ENCODE data around the gene HDAC9.
A peak's percentile ranks its signal among the peaks of the same experiment; 100 is the strongest.

HDAC9 gene

GRCh38 chr7:18558503-18558902, 63.0 kb downstream of the HDAC9 start:
- DNase-seq: no peak

- no peak for DNase-seq
Observed at GRCh38 chr7:18558910-18559309, 63.4 kb downstream of the HDAC9 start.

GRCh38 chr7:18559756-18560155, 64.2 kb downstream of the HDAC9 start:
- DNase-seq: no peak

DNA sequence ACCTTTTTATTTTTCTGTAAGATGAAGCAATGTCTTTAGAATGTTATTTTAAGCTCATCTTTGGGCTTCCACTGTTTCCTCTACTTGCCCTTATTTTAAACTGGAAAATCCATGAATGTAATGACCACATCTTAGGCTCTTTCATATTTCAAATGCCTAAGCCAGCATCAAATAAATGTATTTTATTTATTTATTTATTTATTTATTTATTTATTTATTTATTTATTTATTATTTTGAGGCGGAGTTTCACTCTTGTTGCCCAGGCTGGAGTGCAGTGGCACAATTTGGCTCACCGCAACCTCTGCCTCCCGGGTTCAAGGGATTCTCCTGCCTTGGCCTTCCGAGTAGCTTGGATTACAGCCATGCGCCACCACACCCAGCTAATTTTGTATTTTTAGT, 69.2 kb downstream of the HDAC9 start:
- DNase-seq: no peak

- no peak for DNase-seq
Observed at GRCh38 chr7:18565337-18565736, 69.8 kb downstream of the HDAC9 start.

- no peak for DNase-seq
Observed at GRCh38 chr7:18566205-18566604, 70.7 kb downstream of the HDAC9 start.

DNA sequence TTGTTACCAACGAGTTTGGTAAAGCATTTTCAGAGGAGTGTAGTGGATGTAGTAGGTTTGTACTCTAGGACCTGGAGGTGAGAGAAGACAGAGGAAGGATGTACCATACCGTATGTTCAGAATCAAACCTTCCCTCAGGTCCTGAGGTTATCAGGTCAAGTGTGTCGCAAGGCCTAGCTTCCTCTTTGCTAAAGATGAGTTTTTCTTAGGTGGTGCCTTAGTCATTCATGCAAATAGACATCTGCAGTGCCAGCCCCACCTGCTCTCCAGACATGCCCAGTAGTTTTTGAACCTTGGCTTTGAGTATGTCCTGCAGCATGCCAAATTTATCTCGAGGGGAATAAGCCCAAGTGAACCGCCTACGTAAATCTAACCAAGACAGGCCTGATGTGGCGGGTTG, 71.3 kb downstream of the HDAC9 start:
- DNase-seq: peak; percentile 4

DNA sequence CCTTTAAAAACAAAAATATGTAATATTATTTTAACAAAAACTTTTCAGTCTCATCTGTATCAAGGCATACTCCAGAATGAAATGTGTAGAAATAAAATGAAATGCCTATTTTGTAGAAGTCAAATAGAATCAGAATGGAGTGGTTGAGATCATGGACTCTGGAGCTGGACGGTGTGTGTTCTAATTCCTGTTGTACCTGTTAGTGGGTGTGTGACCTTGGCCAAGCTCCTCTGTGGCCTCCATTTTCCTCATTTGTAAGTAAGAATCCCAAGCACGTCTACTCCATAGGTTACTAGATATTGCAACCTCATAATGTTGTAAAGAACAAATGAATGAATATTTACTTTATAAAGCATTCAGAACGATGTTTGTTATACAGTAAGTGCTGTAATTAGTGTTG, 74.9 kb downstream of the HDAC9 start:
- DNase-seq: no peak

DNA sequence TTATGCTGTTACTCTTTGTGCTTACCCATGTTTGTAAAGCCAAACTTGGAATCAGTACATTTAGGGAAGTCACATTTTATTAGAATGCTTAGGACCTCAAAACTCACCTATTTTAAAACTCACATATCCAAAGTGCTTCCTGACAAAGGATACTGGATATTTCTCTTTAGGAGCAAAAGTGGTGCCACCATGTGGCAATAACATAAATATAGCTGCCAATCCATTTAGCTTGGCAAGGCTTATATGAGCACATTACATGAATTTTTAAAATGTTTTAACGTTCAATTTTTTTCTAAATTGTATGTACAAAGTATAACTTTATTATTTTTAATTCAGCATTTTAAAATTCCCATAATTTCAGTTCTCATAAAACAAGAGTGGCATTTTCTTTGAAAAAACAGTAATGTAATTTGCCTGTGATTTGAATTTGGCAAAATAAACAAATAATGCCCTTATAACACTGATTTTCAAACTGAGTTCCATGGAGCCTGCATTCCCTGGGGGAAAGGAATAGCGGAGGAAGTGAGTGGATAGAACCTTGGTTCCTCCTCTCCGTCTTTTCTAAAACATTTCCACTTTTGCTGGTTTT, 75.4 kb downstream of the HDAC9 start:
- peak; percentile 21 for DNase-seq

- DNase-seq: no peak
Observed at GRCh38 chr7:18572154-18572553, 76.6 kb downstream of the HDAC9 start.

DNA sequence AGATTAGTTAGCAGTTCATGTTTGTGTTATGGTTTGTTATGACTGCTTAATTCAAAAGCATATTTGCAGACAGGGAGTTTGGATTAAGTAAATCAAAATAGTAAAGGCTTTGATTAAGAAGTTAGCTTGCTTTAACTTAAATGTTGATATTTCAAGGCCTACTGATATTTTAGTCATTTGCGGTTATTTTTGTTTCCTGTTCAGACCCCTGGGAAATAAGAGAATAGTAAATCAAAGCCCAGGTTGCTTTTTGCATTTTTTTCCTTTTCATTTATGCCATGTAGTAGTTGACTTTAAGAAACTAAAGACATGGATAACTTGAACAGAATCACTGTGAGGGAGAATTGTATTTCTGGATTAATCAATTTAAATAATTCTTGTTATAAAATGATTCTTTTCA, 77.3 kb downstream of the HDAC9 start:
- DNase-seq: no peak

DNA sequence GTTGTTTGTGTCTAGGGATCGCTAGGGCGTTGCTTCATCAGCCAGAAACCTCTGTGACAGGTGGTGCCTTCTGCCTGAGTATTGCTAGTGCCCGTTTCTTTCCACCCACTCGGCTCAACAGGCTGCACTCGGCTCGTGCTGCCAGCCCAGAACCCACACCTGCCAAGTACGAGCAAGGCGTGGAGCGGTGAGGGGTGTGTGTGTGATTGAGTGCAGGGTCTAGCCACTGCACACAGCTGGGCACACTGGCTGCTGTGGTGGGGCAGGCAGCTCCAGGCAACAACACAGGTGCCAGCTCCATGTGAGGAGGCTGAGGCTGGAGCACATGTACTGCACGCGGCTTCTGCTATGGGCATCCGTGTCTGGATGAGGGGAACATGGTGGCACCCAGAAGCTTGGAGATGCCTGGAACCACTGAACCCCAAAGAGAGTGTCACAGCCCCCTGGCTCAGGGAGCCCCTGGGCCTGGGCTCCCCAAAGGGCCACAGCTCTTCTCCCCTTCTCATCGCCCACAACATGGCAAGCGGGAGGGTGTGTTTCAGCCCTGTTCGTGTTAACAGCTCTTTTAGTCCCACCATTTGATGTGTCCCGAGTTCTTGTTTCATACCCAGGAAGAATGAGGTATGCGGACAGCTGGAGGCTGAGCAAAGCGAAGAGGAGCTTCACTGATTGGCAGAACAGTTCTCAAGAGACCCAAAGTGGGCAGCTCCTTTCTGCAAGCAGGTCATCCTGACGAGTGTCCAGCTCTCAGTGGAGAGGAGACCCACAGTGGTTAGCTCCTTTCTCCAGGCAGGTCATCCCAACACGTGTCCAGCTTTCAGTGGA, 78.1 kb downstream of the HDAC9 start:
- no peak for DNase-seq

- no peak for DNase-seq
Observed at GRCh38 chr7:18574235-18574540, 78.6 kb downstream of the HDAC9 start.

DNA sequence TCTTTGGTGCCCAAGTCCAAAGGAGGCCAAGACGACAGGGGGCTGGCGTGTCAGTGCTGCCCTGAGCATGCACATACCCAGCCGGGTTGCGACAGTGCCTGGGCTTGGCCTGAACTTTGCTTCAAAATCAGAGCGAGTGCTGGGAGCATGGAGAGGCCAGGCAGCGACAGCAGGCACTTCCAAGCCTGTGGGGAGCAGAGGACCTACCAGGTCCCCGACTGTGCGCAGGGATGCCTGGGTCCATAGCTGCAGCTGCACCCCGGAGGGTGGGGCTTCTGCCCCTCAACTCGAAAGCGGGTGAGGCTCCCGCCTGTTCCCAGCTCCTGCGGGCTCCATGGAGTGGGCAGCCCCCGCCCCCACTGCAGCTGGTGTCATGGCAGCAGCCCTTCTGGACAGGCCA, 79.1 kb downstream of the HDAC9 start:
- DNase-seq: no peak

- no peak for DNase-seq
Observed at GRCh38 chr7:18575622-18576572, 80.3 kb downstream of the HDAC9 start.

DNA sequence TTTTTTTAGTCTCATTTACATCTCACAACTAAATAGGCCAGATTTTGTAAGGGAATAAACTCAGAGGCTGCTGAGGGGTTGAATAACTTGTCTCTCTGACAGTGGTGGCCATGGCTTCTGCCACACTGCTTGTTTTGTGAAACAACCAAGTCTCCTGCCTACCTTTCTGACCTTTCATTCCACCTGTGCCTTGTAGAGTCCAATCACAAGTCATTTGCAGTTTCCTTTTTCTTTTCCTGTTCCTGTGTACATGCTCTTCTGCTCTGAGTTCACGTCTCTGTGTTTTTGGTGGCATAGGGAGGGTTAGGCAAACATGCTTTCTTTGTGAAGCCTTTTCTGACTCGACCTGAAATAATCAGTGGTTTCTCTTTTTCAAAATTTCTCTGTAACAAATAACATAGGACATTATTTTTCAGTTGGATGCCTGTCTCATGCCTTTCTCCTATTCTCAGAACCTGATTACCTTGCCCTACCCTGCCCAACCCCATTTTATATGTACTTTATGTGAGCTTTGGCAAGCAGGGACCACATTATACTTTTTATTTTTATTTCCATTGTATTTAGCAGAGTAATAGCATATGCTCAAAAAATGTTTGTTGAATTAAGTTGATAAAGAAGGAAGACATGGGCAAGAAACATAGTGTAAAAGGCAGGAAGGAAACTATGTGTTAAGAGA, 81.7 kb downstream of the HDAC9 start:
- DNase-seq: no peak

GRCh38 chr7:18579698-18580097, 84.1 kb downstream of the HDAC9 start:
- DNase-seq: no peak

DNA sequence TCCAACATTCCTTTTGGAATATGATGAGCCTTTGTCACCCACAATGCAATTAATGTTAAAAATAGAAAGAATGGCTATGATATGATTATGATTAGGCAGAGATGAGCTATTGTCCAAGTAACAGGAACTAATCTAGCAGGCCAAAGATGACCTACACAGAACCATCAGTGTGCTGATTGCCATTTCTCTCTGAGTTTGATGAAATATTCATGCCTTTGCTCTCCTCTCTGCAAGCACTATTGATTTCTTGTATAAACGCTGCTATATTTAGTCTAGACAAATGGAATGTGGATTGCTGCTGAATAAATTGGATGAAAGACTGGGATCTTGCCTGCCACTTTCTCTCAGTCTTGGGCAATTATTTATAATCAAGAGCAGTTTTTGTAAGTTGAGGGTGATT, 85.4 kb downstream of the HDAC9 start:
- no peak for DNase-seq

DNA sequence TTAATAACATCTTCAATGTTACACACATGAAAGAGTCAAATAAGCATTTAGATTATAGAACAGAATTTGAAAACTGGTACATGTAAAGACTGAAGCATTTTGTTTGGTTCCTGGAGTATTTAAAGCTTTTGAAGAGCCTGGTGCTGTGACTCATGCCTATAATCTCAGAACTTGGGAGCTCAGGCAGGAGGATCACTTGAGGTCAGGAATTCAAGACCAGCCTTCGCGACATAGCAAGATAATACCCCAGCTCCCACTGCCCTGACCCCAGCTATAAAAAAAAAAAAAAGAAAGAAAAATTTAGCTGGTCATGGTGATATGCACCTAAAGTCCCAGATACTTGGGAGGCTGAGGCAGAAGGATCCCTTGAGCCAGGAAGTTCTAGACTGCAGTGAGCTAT, 87.8 kb downstream of the HDAC9 start:
- DNase-seq: no peak

GRCh38 chr7:18590241-18590640, 94.7 kb downstream of the HDAC9 start:
- peak; percentile 78 for DNase-seq

- peak; percentile 14 for DNase-seq
Observed at GRCh38 chr7:18590744-18591340, 95.3 kb downstream of the HDAC9 start.

DNA sequence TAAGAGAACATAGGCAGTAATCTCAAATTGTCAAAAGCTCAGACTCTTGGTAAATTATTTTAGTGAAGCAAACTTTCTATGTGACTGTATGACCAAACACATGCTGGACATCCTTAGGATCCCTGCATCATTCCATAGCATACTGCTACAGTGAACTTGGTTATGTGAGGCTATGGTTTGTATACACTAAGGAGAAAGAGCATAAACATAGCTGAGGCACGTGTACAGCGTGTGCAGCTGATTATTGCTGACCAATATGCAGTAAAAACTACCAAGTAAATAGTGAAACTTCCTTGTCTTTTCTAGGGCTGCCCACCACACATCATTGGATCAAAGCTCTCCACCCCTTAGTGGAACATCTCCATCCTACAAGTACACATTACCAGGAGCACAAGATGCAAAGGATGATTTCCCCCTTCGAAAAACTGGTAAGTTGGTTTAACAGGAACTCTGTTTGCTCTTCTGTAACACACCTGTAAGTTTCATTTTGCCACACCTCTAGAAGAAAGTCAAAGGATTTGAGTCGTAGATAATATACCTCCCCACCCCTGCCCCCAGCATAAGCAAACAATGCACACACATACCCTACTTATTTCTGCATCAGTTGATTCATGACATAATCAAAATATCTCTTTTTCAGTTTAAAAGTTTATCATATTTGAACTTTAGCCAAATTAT, 98.2 kb downstream of the HDAC9 start:
- DNase-seq: no peak

Data from MV-4-11 (cell line).